ENCODE measurements around the gene USP46. TPM values are rescaled to one million over a fixed set of nuclear protein-coding genes. Genes with fewer than 3 reads are reported as not detected.

USP46 gene
- total RNA-seq, 6 donors from 2014 or later, result 4.2 to 14.0 (median 8.2) TPM

DNA sequence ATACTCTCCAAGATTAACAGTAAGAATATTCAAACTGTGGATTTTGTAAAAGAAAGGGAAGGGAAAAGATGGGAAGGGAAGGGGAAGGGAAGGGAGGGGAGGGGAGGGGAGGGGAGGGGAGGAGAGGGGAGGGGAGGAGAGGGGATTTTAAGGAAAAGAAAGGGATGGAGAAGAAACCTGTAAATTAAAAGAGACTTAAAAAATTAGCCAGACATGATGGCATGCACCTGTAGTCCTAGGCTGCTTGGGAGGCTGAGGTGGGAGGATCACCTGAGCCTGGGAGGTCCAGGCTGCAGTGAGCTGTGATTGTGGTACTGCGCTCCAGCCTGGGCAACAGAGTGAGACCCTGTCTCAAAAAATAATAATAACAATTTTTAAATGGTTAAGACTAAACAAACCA, 83.7 kb downstream of the USP46 start:
- no peaks in the 10 kb centered on the region for H3K36me3 ChIP-seq
- ATAC-seq (ENCODE audit: low FRiP score in 2 of 2) (no peak), DNase-seq (no peak)
- no peak for TF ChIP-seq EP300 (IDR thresholded peaks at IDR 0.05)
- TF ChIP-seq, protein P1, sequence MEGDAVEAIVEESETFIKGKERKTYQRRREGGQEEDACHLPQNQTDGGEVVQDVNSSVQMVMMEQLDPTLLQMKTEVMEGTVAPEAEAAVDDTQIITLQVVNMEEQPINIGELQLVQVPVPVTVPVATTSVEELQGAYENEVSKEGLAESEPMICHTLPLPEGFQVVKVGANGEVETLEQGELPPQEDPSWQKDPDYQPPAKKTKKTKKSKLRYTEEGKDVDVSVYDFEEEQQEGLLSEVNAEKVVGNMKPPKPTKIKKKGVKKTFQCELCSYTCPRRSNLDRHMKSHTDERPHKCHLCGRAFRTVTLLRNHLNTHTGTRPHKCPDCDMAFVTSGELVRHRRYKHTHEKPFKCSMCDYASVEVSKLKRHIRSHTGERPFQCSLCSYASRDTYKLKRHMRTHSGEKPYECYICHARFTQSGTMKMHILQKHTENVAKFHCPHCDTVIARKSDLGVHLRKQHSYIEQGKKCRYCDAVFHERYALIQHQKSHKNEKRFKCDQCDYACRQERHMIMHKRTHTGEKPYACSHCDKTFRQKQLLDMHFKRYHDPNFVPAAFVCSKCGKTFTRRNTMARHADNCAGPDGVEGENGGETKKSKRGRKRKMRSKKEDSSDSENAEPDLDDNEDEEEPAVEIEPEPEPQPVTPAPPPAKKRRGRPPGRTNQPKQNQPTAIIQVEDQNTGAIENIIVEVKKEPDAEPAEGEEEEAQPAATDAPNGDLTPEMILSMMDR (IDR thresholded peaks at IDR 0.05), result no peak
- TF ChIP-seq POLR2AphosphoS5 (IDR thresholded peaks at IDR 0.05), result no peak
- no peak for TF ChIP-seq POLR2A (IDR thresholded peaks at IDR 0.05)
- peaks cover 4 to 9% (median 6%) of the 10 kb centered on the region in 4 donors for H3K4me1 ChIP-seq
- H3K27ac ChIP-seq, result no peak overlapping the region
- 93 to 97% methylated on average over 1 of the region's 1 CpG for WGBS, 2 donors
- H3K27me3 ChIP-seq, result no peaks in the 10 kb centered on the region
- no peak overlapping the region for H3K4me3 ChIP-seq
- H3K9me3 ChIP-seq, result no peaks in the 10 kb centered on the region

DNA sequence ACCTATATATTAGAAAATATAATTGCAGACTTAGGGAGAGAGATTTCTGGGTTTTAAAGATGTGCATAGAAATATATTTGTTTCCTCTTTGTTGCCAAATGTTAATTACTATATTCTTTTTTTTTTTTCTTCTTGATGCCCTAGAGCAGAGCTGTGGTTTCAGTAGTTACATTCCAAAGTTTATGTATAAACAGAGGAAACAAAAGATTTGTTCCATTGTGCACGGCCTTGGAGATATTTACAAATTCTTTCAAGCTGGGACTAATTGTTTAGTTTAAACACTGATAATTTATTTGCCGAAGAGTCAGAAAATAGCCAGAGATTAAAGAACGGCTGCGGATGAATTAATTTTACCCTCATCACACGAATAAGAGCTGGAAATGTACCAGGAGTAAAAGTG, 85.1 kb downstream of the USP46 start:
- ATAC-seq (ENCODE audit: low FRiP score in 2 of 2), result no peak
- Histone ChIP-seq H3K9me3 (no peaks in the 10 kb centered on the region), H3K4me3 (no peak overlapping the region), H3K27me3 (no peaks in the 10 kb centered on the region), H3K36me3 (no peaks in the 10 kb centered on the region), H3K4me1 (peaks cover 4 to 9% (median 6%) of the 10 kb centered on the region in 4 donors), H3K27ac (no peak overlapping the region)
- no peak for DNase-seq
- 53 to 58% methylated on average over 5 of the region's 5 CpGs for WGBS, 2 donors
- no peak for TF ChIP-seq POLR2AphosphoS5 (IDR thresholded peaks at IDR 0.05)
- no peak for TF ChIP-seq EP300 (IDR thresholded peaks at IDR 0.05)
- TF ChIP-seq, protein P1 (IDR thresholded peaks at IDR 0.05), result no peak
- TF ChIP-seq POLR2A (IDR thresholded peaks at IDR 0.05), result no peak

DNA sequence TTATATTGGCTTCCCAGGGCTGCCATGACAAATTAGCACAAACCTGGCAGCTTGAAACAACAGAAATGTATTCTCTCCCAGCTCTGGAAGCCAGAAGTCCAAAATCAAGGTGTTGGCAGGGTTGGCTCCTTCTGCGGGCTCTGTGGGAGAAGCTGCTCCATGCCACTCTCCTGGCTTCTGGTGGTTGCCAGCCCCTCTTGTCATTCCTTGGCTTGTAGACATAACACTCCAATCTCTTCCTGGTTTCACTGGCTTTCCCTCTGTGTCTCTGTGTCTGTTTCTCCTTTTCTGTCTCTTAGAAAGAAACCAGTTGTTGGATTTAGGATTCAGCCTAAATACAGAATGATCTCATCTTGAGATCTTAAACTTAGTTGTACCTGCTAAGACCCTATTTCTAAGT, 85.5 kb downstream of the USP46 start:
- 60 to 67% methylated on average over 1 of the region's 1 CpG for WGBS, 2 donors

DNA sequence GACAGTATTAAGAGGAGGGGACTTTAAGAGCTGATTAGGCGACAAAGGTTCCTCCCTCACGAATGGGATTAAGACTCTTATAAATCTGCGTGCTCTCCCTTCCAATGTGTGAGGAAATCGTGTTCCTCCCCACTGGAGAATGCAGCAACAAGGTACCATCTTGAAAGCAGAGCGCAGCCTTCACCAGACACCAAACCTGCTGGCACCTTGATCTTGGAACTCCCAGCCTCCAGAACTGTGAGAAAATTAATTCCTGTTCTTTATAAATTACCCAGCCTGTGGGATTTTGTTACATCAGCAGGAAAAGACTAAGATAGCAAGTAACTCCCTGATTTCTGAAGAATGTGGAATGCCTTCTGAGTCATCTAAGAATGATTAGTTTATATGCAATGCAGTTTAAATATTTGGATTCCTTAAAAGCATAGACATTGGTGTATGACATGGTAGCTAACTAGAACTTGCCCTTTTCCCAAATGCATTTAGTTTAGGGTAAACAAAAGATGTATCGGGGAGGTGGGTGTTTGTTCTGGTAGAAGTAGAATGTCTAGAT, 86.1 kb downstream of the USP46 start:
- Histone ChIP-seq H3K27me3 (no peaks in the 10 kb centered on the region), H3K9me3 (no peaks in the 10 kb centered on the region), H3K4me1 (peaks cover 4 to 9% (median 6%) of the 10 kb centered on the region in 4 donors), H3K4me3 (no peak overlapping the region), H3K27ac (no peak overlapping the region), H3K36me3 (no peaks in the 10 kb centered on the region)
- 79 to 84% methylated on average over 6 of the region's 6 CpGs for WGBS, 2 donors
- TF ChIP-seq POLR2A (IDR thresholded peaks at IDR 0.05), result no peak
- no peak for TF ChIP-seq POLR2AphosphoS5 (IDR thresholded peaks at IDR 0.05)
- no peak for TF ChIP-seq EP300 (IDR thresholded peaks at IDR 0.05)
- TF ChIP-seq, protein P1 (IDR thresholded peaks at IDR 0.05), result no peak
- DNase-seq (no peak), ATAC-seq (ENCODE audit: low FRiP score in 2 of 2) (no peak)

More for the DNA sequence above, 85.5 kb downstream of the USP46 start:
- no peak overlapping the region for H3K4me3 ChIP-seq
- H3K4me1 ChIP-seq, result peaks cover 4 to 9% (median 6%) of the 10 kb centered on the region in 4 donors
- no peaks in the 10 kb centered on the region for H3K9me3 ChIP-seq
- peak in 1 of 2 donors; percentile 40 for DNase-seq
- H3K27ac ChIP-seq, result peak overlapping the region in 1 of 4 donors; percentile 12
- ATAC-seq (ENCODE audit: low FRiP score in 2 of 2), result no peak
- TF ChIP-seq, protein P1 (IDR thresholded peaks at IDR 0.05), result no peak
- no peak for TF ChIP-seq POLR2A (IDR thresholded peaks at IDR 0.05)
- no peaks in the 10 kb centered on the region for H3K36me3 ChIP-seq
- no peaks in the 10 kb centered on the region for H3K27me3 ChIP-seq

DNA sequence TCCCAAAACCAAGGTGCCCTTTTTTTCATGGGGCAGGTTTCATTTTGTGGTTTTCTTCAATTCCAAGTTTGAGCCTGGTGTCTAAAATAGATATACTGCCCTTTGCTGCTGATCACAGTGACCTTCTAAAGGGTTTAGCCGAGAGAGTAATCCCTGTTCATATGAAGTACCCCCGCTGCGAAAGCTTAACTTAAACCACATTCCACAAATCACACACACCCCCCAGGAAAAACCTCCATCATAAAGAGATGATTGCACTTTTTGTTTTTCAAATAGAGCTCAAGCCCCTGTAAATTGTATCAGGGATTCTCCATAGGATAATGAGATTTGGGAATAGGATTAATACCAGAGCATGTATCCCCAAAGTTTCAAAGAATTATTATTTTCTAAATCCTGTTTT, 90.8 kb downstream of the USP46 start:
- Histone ChIP-seq H3K27me3 (no peaks in the 10 kb centered on the region), H3K27ac (no peak overlapping the region), H3K36me3 (no peaks in the 10 kb centered on the region), H3K4me1 (peaks cover under 1 to 5% (median 2%) of the 10 kb centered on the region in 4 donors), H3K9me3 (no peaks in the 10 kb centered on the region), H3K4me3 (no peak overlapping the region)
- ATAC-seq (ENCODE audit: low FRiP score in 2 of 2) (no peak), DNase-seq (no peak)
- TF ChIP-seq, protein P1 (IDR thresholded peaks at IDR 0.05), result no peak
- no peak for TF ChIP-seq POLR2A (IDR thresholded peaks at IDR 0.05)
- no peak for TF ChIP-seq POLR2AphosphoS5 (IDR thresholded peaks at IDR 0.05)
- no peak for TF ChIP-seq EP300 (IDR thresholded peaks at IDR 0.05)
- 86 to 98% methylated on average over 3 of the region's 3 CpGs for WGBS, 2 donors
